ENCODE results near the gene FAAH.

The FAAH gene

DNA sequence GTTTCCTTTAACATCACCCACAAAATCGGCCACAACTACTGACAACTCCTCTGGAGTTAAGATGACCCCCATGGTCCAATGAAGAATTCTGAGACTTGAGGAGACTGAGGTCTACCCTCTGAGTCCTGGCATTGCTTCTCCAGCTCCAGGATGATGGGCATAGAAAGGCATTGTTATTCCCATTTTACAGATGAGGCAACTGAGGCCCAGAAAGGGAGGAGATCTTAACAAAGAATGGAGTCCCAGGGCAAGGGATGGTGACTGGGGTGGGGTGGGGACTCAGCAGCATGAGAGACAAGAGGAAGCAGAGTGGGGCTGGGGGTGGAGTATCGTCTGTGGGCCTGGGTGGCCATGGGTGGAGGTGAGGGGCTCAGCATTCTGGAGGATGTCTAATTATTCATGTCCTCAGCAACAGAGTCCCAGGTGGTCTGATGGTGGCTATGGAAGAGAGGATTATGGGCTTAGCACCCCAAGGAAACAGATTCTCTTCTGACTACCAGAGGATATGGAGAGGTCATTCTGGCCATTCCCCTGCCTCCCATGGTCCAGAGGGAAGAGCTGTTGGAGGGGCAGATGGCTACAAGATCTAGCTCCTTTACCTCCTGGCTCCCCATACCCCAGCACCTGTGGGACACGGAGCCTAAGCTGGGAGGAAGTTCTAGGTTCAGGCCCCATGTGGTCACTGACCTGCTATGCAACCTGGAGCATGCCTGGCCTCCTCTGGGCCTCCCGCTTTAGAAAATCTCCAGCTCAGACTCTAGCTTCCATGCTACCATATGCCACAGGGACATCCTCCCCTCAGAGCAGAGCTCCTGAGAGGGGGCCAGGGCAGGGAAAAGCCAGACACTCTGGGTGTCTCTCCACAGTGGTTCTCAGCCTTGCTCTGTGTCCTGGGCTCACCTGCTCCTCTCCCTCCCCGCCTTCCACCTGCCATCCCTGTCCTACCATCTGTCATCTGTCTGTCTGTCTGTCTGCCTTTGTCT lies 58.1 kb downstream of the FAAH start:
- DNase-seq: no peak

DNA sequence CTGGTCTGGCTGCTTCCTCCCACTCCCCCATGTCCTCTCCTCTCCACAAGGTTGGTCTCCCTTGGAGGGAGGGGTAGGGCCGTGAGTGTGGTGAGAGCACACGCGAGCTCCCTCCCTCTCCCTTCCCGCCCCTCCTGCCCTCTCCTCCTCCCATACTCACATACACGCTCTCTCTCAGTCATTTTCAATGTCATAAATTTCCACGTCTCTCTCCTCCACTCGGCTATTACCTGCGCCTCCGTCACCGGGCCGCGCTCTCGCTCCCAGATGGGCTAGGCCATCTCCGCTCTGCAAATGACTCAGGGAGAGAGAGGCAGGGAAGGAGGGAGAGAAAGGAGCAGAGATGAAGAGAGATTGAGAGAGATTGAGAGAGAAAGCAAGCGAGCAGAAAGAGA lies 58.8 kb downstream of the FAAH start:
- DNase-seq: no peak

DNA sequence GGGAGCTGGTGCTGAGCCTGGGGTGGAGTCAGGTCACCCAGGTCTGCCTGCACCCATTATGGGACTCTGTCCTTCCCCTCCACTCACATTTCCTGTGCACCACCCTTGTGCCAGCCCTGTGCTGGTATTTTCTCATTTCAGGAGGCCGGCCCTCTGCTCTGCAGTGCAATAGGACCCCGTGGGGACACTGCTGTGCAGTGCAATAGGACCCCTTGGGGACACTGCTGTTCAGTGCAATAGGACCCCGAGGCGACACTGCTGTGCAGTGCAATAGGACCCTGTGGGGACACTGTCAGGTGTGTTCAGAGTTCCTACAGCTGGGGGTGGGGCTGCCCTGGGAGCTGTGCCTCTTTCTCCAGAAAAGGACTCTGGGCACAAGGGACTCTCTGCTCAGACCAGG lies 59.3 kb downstream of the FAAH start:
- DNase-seq: no peak

DNA sequence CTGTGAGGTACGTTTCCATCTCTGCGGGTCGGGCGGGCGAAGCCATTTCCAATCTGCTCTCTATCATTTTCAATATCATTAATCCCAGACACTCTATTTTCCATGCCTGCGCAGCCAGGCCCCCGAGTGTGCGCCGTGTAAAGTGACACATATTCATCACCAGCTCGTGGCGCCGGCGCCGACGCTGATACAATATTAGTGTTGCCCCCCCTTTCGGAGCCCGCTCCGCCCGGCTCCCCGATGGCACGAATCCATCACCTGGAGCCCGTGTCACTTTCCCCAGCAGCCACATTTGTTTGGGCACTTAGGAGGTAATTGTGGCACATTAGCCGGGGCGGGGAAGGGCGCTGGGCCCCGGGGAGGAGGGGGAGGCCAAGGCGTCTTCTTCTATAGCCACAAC lies 61.8 kb downstream of the FAAH start:
- DNase-seq: no peak

DNA sequence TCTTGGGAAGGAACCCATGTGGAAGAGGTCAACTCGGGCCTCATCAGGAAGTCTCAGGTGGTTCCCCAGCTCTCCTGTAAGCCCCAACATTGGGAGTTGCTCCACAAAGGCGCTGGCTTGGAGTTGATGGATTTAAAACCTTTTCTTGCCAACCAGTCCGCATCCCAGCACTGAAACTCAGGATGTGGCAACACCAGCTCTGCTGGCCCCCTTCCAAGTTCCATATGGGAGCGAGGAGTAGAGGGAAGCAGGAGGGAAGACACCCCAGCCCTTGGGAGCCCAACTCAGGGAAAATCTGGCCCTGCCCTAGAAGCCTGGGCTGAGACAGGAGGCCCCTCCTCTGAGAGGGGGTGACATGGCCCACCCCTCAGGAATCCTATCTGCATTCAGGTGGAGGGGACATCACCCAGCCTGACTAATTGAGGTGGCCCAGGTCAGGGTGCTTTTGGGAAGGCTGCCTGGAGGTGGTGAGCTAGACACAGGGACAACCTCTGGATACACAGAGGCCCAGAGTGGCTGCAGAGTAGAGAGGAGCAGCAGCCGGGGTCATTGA lies 62.4 kb downstream of the FAAH start:
- DNase-seq: no peak

DNA sequence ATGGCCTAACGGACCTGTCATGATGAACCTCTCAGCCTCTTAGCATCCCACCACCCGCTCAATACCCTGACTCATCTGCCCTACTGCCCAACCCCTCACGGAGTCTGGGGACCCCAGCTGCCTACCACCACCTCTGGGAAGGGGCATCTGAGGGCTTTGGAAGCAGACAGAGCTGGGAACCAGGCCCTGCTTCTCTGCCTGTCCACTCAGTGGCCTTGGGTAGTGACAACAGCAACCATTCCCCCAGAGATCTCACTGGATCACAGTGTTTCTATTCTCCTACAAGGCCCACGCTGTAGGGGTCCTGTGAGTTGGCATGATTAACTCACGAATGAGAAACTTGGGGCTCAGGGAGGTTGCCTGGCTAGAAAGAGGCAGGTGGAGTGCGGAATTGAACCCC lies 63.1 kb downstream of the FAAH start:
- no peak for DNase-seq

DNA sequence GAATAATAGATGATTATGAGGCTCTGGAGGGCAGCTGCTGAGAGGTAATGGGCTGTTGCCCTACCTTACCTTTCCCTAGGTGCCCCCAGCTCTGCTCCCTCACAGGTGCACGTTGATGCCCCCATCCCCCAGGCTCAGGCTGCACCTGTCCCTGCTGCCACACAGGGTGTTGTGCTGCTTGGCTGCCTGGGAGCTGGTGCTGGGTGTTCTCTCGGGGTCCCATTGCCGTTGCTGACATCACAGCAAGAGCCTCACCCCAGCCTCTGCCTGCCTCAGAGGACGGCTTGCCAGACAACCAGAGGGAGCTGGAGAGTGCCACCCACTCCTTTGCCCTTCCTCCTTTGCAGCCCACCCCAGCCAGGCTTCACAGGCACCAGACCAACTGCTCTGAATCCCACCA lies 64.1 kb downstream of the FAAH start:
- DNase-seq: no peak

DNA sequence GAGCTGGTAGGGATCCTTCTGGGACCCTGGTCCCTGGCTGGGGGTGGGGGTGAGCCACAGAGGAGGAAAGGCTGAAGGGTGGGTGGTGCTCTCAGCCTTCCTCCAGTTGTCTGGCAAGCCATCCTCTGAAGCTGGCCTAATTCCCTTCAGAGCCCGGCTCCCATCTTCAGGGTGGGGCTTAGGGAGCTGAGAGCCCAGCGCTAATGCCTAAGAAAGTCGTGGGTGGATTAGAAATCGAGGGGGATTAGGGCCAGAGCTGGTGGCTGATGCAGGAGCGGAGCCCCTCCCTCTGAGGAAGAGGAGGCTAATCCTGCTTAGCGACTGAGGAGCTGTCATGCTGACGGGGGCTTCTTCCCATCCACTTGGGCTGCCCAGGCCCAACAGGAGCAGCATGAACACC lies 64.7 kb downstream of the FAAH start:
- DNase-seq: no peak

DNA sequence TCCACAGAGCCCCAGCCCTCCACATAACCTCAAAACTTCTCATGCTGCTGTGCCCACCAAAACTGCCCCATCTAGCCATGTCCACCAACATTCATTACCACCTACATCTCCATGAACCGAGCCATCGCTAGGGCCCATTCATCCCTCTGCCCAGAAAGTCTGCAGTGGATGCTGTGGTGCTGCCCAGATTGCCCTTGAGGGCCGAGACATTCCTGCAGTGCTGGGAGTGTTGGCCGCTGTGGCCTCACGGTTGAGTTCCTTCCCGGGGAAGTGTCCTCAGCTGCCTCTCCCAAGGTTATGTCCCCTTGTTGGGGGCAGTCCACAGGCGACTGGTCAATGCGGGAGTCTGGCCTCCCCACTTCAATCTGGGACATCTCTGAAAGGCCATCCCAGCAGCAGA lies 65.2 kb downstream of the FAAH start:
- DNase-seq: no peak

DNA sequence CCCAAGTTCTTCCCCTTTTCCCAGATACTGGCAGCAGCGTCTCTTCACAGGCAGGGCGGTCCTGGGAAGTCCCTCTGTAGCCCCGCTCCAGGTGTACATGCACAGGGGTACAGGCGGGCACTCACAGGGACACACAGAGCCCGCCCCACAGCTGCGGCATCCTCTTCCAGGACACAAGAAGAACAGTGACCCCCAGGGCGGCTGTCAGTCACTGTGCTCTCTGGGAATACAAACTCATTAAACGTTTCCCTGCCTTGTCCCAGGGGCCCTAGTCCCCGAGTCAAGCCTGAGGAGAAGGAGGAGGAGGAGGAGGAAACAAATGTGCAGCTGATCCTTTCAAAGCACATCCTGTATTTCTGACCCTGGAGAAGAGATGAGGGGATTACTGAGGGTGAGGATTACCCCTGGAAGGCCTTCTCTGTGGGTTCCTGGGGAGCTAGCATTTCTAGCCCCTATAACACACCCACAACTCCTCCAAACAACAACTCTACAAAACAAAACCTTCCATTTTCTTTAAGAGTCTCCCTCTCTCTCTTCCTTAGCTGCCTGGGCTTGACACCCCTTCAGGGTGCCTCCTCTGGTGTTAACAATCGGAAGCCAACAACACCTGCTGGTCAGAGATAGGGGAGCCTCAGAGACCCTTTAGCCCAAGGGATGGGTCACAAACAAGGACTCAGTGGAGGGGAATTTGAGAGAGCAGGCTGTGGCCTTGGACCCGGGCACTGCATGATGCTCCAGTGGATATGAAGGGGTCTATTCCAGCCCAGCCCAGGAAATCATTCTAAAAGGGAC lies 67.1 kb downstream of the FAAH start:
- DNase-seq: no peak

DNA sequence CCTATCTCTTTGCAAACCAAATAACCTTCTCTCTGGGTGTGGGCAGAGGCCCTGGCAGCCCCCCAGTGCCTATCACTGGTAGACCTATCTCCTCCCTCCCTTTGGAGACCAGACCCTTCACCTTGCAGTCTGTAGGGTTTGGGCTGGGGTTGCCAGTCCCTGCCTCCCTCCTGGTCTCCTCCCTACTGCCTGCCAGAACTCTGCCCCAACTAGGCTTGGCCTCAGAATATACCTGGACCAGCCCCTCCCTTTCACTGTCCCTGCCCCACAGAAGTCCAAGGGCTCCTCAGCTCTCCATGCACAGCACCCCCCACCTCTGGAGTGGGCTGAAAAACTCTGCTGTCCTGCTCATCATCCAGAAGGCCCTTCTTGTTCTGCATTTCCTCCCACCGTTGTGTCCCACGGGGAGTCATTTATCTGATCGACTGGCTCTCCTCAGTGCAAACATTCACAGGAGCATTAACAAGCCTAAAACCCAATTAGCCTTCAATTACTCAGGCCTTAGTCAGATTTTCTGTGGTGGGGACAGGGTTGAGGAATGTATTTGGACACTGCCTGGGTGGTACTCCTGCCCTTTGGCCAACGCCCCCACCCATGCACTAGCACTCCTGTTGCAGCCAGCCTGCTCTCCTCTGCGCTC lies 67.8 kb downstream of the FAAH start:
- DNase-seq: no peak
